Smooth muscle cell (in vitro differentiated cells): ENCODE data around the gene RPP40. TPM values are rescaled to one million over a fixed set of nuclear protein-coding genes. Genes with fewer than 3 reads are reported as not detected.
A peak's percentile ranks its signal among the peaks of the same experiment; 100 is the strongest.

Experiments used
- DNase-seq: peaks from one replicate; lab custom pipeline; 2025; ENCODE audit not compliant: unreplicated experiment; lab: John Stamatoyannopoulos, UW
- H2AFZ ChIP-seq: fragments of 200-600 bp; sonication (generic); 2 replicates; pipeline ENCODE4 v1.6.0; 2016; ENCODE audit warnings: antibody characterized with exemption, low read depth, mild to moderate bottlenecking
- H3F3A ChIP-seq: fragments of 200-600 bp; sonication (generic); 2 replicates; pipeline ENCODE4 v1.6.0; 2017; ENCODE audit warnings: antibody characterized with exemption, low read depth
- H3K27ac ChIP-seq: fragments of 200-600 bp; sonication (generic); 2 replicates; pipeline ENCODE4 v1.5.1; 2016; ENCODE audit warnings: low read depth, mild to moderate bottlenecking
- H3K27me3 ChIP-seq: fragments of 200-600 bp; sonication (generic); 2 replicates; pipeline ENCODE4 v1.6.1; 2016; ENCODE audit warnings: low read depth, mild to moderate bottlenecking
- H3K36me3 ChIP-seq: fragments of 200-600 bp; sonication (generic); 2 replicates; pipeline ENCODE4 v1.5.1; 2016; ENCODE audit warnings: low read depth
- H3K4me1 ChIP-seq: fragments of 200-600 bp; sonication (generic); 2 replicates; pipeline ENCODE4 v1.5.1; 2016; ENCODE audit warnings: low read depth
- H3K4me2 ChIP-seq: fragments of 200-600 bp; sonication (generic); 2 replicates; pipeline ENCODE4 v1.6.0; 2016; ENCODE audit warnings: mild to moderate bottlenecking
- H3K4me3 ChIP-seq: fragments of 200-600 bp; sonication (generic); 2 replicates; pipeline ENCODE4 v1.5.1; 2016; ENCODE audit warnings: mild to moderate bottlenecking
- H3K79me2 ChIP-seq: fragments of 200-600 bp; sonication (generic); 2 replicates; pipeline ENCODE4 v1.6.0; 2016; ENCODE audit warnings: low read depth, mild to moderate bottlenecking
- H3K9ac ChIP-seq: fragments of 200-600 bp; sonication (generic); 2 replicates; pipeline ENCODE4 v1.6.0; 2016; ENCODE audit warnings: low read depth
- H3K9me3 ChIP-seq: fragments of 200-600 bp; sonication (generic); replicated peaks from 2 replicates; pipeline ENCODE4 v1.5.1; 2016; ENCODE audit warnings: low read depth
- H4K20me1 ChIP-seq: fragments of 200-600 bp; sonication (generic); 2 replicates; pipeline ENCODE4 v1.6.0; 2016; ENCODE audit warnings: low read depth
- CTCF ChIP-seq: fragments of 200-600 bp; sonication (generic); IDR thresholded peaks from 2 replicates; pipeline ENCODE4 v1.5.1; 2017; ENCODE audit warnings: borderline replicate concordance, mild to moderate bottlenecking, antibody characterized with exemption; ENCODE audit not compliant: insufficient read depth, poor library complexity, severe bottlenecking
- WGBS: methylation state at CpG from one replicate; pipeline ENCODE4 v1.1.7; 2016; ENCODE audit warnings: low lambda C conversion rate; 5-methylcytosine and 5-hydroxymethylcytosine counted together
- polyA plus RNA-seq: library from polyadenylated mRNA; unstranded; fragments of >200 nt; fragmentation: Nextera tagmentation; extraction: Ambion mirVana; gene quantifications from 2 replicates; pipeline ENCODE4 v1.2.1, GENCODE V29; 2016
- total RNA-seq: library from RNA; depleted of rRNA; stranded (reverse); fragments of >200 nt; gene quantifications from 2 replicates; pipeline ENCODE4 v1.2.3, GENCODE V29; 2014

The RPP40 gene
- total RNA-seq (7.7 and 11.0 TPM in 2 replicates), polyA plus RNA-seq (6.7 and 9.9 TPM in 2 replicates)

- 2% methylated on average over 40 of the region's 64 CpGs for WGBS
- Histone ChIP-seq H3K79me2 (no peaks in the 10 kb centered on the region), H4K20me1 (no peaks in the 10 kb centered on the region), H3K9ac (peak within 1 kb of the TSS; percentile 82), H3K27me3 (no peaks in the 10 kb centered on the region), H3K4me3 (peak within 1 kb of the TSS; percentile 77), H3K4me2 (peak within 1 kb of the TSS; percentile 93), H3F3A (no peaks in the 10 kb centered on the region), H3K36me3 (no peaks in the 10 kb centered on the region), H3K4me1 (peaks cover 7% of the 10 kb centered on the region), H3K27ac (peak within 1 kb of the TSS; percentile 68), H2AFZ (peak within 1 kb of the TSS; percentile 97), H3K9me3 (no peaks in the 10 kb centered on the region)
- peak; percentile 97 for DNase-seq
- peak; percentile 84 for TF ChIP-seq CTCF
Measured at GRCh38 chr6:5003604-5004372, at the start of gene RPP40. Gene RPP40, minus strand, starts transcription at chr6:5004037. Its CDS starts 35 bp downstream, at chr6:5004002.

- peaks cover 14% of the 10 kb centered on the region for H3F3A ChIP-seq
- peak overlapping the region; percentile 29 for H3K4me2 ChIP-seq
- peaks cover 13% of the 10 kb centered on the region for H3K9me3 ChIP-seq
- H3K9ac ChIP-seq, result no peak overlapping the region
- no peak for TF ChIP-seq CTCF
- H3K27me3 ChIP-seq, result no peaks in the 10 kb centered on the region
- no peaks in the 10 kb centered on the region for H3K79me2 ChIP-seq
- no peak overlapping the region for H3K27ac ChIP-seq
- no peak overlapping the region for H3K4me3 ChIP-seq
- H2AFZ ChIP-seq, result no peak overlapping the region
- no peak for DNase-seq
- no peaks in the 10 kb centered on the region for H4K20me1 ChIP-seq
- H3K4me1 ChIP-seq, result peaks cover 4% of the 10 kb centered on the region
- peaks cover 5% of the 10 kb centered on the region for H3K36me3 ChIP-seq
Measured at GRCh38 chr6:5053038-5053437, 49.2 kb upstream of the RPP40 start.

GRCh38 chr6:5051394-5051793, 47.6 kb upstream of the RPP40 start:
- H3F3A ChIP-seq, result peaks cover 14% of the 10 kb centered on the region
- H3K9ac ChIP-seq, result no peak overlapping the region
- H2AFZ ChIP-seq, result no peak overlapping the region
- H3K4me3 ChIP-seq, result no peak overlapping the region
- H3K79me2 ChIP-seq, result no peaks in the 10 kb centered on the region
- no peak for DNase-seq
- no peak overlapping the region for H3K4me2 ChIP-seq
- H3K27ac ChIP-seq, result no peak overlapping the region
- H3K36me3 ChIP-seq, result peaks cover 5% of the 10 kb centered on the region
- 87% methylated on average over 1 of the region's 1 CpG for WGBS
- H3K4me1 ChIP-seq, result peaks cover 4% of the 10 kb centered on the region
- H3K9me3 ChIP-seq, result peaks cover 13% of the 10 kb centered on the region
- H4K20me1 ChIP-seq, result no peaks in the 10 kb centered on the region
- H3K27me3 ChIP-seq, result no peaks in the 10 kb centered on the region
- TF ChIP-seq CTCF, result no peak

GRCh38 chr6:5050009-5050408, 46.2 kb upstream of the RPP40 start:
- Histone ChIP-seq H3K9me3 (peaks cover 13% of the 10 kb centered on the region), H3K27me3 (no peaks in the 10 kb centered on the region)

More at GRCh38 chr6:5050009-5050408, 46.2 kb upstream of the RPP40 start:
- TF ChIP-seq CTCF, result no peak
- WGBS, result 98% methylated on average over 2 of the region's 2 CpGs
- Histone ChIP-seq H3K9ac (no peak overlapping the region), H3K4me3 (no peak overlapping the region), H4K20me1 (no peaks in the 10 kb centered on the region), H2AFZ (no peak overlapping the region), H3F3A (peaks cover 14% of the 10 kb centered on the region), H3K36me3 (peaks cover 5% of the 10 kb centered on the region), H3K79me2 (no peaks in the 10 kb centered on the region), H3K4me1 (peaks cover 4% of the 10 kb centered on the region), H3K27ac (no peak overlapping the region), H3K4me2 (no peak overlapping the region)
- no peak for DNase-seq
